GM18520 (cell line): ENCODE results near the gene CBX3.
"Not testable (repeated sequence)": the region's sequence is repeated elsewhere in the genome, so short reads cannot be mapped to it uniquely, and the experiment has no call there.

Source experiments
- ATAC-seq: cut with Tn5 transposase; IDR thresholded peaks from one replicate; pipeline ENCODE4 v1.9.1; 2021; ENCODE audit not compliant: unreplicated experiment

Gene CBX3

DNA sequence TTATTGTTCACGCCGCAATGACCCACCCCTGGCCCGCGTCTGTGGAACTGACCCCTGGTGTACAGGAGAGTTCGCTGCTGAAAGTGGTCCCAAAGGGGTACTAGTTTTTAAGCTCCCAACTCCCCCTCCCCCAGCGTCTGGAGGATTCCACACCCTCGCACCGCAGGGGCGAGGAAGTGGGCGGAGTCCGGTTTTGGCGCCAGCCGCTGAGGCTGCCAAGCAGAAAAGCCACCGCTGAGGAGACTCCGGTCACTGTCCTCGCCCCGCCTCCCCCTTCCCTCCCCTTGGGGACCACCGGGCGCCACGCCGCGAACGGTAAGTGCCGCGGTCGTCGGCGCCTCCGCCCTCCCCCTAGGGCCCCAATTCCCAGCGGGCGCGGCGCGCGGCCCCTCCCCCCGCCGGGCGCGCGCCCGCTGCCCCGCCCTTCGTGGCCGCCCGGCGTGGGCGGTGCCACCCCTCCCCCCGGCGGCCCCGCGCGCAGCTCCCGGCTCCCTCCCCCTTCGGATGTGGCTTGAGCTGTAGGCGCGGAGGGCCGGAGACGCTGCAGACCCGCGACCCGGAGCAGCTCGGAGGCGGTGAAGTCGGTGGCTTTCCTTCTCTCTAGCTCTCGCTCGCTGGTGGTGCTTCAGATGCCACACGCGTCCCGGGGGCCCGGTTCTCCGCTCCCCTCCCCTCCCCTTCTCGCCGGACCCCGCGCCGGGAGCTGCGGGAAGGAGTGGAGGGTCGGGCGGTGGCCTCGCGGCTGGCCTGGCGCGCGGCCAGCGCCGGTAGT lies at the start of gene CBX3:
Gene CBX3, plus strand, starts transcription at position 499 of the 772 bp plus-strand sequence. CDS start 1,254 bp downstream, outside the sequence.
- ATAC-seq: peak; percentile 29

DNA sequence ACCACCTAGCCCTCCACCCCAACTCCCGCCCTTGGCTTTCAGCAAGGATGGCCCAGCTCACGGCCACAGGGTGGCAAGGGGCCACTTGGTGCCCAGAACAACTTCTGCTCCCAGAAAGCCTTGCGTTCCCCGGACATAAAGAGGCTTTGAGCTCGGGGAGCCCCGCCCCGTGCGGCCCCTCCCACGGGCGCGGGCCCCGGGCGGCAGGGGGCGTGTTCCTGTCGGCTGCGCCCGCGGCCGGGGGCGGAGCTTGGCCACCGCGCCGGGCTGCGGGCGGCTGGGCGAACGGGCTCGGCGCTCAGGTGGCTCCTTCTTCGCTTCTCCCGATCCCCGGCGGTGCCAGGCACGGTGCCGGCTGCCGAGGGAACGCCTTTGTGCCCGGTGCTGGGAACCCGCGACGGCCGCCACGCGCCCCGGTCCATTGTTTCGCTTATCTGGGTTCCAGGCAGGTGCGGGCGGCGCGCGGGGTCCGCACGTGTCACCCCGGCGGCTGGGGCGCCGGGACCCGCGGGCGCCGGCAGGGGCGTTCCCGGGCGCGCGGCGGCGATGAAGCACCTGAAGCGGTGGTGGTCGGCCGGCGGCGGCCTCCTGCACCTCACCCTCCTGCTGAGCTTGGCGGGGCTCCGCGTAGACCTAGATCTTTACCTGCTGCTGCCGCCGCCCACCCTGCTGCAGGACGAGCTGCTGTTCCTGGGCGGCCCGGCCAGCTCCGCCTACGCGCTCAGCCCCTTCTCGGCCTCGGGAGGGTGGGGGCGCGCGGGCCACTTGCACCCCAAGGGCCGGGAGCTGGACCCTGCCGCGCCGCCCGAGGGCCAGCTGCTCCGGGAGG lies 49.4 kb upstream of the CBX3 start, which contains the start of gene NFE2L3:
Gene NFE2L3, plus strand, starts transcription at position 246 of the 829 bp plus-strand sequence. Its CDS starts 301 bp downstream, at position 547.
- peak; percentile 56 for ATAC-seq

DNA sequence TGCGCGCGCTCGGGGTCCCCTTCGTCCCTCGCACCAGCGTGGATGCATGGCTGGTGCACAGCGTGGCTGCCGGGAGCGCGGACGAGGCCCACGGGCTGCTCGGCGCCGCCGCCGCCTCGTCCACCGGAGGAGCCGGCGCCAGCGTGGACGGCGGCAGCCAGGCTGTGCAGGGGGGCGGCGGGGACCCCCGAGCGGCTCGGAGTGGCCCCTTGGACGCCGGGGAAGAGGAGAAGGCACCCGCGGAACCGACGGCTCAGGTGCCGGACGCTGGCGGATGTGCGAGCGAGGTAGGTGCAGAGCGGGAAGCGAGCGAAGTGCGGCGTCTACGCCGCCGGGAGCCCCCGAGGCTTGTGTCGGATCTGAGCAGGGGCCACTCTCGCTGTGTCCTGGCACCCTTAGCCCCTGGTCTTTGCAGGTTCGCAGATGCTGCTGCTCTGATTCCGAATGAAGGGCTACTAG lies 48.7 kb upstream of the CBX3 start:
- ATAC-seq: peak; percentile 3

DNA sequence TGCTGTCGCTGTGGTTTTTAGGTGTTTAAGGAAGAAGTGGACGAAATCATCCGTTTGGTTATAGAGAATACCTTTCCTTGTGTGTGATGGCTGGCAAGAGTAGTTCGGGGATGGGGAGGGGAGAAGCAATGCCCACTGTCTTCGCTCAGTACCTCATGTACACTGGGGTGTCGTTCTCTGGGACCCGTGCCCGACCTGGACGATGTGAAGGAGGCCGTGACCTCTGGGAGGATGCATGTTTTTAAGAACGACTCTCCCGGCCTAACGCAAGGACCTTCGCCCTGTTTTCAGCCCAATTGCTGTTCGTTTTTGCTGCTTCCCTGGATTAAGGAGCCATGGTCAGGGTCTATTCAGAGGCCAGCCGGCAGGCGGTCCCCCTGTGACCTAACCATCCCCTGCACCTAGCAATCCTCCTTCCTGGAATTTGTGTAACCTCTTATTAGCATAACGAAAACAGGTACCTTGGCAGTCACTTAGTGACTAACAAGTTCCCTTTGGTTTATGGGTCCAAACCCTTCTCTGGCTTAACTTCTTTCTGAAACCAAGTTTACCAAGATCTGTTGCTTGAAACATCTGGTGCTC lies 48.2 kb upstream of the CBX3 start:
- no peak for ATAC-seq

DNA sequence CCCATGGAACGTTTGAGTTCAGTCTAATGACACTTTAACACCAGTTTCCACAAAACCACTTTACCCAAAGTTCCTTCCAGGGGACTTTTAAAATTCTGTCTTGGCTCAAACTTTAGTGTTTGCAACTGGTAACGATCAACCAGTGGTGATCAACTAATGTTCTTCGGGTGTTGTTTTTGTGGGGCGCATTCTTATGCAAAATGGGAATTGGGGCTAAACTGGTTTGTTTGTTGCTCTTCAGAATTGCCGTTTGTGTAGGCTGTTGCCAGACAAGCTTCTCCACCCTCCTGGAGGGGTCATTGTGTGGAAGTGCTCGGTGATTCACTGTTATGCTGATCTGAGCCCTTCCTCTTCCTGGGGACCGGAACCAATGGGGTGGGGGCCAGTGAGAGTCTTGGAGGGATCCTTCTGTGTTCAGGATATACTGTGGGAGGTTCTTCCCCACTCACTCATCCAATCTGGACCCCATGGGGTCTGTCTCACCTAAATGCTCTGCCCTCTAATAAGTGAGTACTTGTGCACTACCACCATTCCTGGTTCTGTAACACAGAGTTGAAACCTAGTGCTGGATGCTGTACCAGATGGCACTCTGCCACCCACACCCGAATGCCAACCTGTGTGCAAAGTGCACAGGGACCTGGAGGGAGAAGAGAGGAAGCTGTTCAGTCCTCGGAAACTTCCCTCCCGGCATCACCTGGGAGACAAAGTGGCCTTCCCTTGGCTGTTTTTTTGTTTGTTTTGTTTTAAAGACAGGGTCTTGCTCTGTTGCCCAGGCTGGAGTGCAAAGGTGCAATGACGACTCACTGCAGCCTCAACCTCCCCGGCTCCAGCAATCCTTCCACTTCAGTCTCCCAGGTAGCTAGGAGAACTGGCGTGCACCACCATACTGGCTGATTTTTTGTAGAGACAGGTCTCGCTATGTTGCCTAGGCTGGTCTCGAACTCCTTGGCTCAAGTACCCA lies 47.4 kb upstream of the CBX3 start:
- ATAC-seq: no peak

DNA sequence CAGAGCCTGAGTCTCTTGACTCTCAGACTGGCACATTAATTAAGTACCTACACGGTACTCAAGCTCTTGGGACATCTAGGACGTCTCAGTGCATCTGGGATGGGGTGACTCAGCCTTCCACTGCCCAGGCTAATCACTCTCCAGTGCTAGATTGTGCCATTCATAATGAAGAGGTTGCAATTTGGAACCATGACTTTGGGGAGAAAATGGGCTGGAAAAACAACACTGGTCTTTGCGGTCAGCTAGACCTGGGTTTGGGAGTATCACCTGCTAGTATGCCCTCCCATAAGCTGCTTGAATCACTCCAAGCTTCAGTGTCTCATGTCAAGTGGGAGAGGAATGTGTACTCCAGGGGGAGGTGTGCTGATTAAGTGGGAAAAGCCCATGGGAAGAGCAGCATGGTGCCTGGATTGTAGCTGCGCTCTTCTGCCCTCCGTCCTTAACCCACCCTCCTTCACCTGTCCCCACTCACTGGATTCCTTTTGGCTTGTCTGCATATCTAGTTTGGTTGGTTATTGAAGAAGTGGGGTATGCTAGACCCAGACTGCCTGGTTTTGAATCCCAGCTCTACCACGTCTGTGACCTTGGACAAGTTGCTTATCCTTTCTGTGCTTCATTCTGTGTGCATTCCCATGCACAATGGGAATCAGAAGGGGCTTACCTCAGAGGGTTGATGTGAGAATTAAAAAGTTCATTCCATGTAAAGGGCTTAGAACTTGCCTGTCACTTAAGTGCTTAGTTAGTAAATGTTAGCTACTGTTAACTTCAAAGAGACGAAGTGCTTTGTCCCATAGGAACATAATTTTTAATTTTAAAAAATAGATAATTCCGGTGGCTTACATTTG lies 45.8 kb upstream of the CBX3 start:
- no peak for ATAC-seq

DNA sequence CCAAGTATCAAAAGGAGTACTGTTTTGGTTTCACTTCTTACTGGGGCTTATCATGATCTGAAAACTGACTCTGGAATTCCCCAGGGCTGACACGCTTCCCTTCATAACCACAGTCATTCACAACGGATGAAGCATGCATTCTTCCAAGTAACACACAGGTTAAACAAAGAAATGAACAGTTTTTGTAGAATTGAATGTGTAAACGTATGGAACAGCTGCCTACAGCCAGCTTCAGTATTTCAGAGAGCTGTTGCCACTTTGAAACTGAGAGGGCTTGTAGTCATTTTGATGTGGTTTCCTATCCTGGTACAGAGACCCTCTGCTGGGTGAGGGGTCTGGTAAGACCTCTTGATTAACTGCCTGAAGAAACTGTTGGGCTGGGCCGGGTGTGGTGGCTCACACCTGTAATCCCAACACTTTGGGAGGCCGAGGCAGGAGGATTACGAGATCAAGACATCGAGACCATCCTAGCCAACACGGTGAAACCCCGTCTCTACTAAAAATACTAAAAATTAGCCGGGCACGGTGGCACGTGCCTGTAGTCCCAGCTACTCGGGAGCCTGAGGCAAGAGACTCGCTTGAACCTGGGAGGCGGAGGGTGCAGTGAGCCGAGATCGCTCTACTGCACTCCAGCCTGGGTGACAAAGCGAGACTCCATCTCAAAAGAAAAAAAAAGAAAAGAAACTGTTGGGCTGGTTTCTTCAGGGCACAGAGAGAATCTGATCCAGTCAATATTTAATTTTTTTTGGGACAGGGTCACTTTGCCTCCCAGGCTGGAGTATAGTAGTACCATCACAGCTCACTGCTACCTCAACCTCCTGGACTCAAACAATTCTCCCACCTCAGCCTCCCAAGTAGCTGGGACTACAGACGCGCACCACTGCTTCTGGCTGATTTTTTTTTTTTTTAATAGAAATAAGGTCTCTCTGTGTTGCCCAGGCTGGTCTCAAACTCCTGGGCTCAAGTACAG lies 44.8 kb upstream of the CBX3 start:
- peak; percentile 24 for ATAC-seq

DNA sequence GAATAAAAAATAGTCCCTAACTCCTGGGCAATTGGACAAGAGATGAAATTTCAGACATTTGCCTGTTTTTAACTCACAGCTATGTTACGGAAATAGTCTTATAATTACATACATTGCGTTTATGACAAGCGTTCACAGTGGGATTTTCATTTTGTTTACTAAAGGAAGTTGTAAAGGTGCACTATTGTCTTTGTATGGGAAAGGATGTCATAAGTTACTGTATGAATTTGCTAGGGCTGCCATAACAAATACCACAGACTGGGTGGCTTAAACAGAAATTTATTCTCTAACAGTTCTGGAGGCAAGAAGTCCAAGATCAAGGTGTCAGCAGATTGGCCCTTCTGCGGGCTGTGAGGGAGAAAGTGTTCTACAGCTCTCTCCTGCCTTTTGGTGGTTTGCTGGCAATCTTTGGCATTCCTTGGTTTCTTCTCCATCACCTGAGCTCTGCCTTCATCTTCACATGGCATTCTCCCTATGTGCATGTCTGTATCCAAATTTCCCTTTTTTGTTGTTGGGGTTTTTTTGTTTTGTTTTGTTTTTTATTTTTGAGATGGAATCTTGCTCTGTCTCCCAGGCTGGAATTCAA lies 43.9 kb upstream of the CBX3 start:
- ATAC-seq: no peak

DNA sequence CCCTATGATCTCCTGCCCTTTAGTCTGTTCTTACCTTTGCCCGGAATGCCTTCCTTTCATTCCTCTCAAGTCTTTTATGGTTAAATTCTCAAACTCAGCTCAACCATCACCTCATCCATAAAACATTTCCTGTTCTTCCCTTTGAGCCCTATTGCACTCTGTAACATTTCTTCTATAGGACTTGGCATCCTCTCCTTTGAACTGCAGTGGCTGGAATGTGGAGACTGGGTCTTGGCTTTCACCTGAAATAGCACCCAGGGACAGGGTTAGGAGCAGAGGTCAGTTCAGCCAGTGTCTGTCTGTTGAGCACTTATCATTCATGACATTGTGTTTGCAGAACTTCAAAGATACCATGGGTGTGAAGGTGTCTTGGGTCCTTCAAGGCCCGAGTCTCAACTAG lies 42.3 kb upstream of the CBX3 start:
- no peak for ATAC-seq

DNA sequence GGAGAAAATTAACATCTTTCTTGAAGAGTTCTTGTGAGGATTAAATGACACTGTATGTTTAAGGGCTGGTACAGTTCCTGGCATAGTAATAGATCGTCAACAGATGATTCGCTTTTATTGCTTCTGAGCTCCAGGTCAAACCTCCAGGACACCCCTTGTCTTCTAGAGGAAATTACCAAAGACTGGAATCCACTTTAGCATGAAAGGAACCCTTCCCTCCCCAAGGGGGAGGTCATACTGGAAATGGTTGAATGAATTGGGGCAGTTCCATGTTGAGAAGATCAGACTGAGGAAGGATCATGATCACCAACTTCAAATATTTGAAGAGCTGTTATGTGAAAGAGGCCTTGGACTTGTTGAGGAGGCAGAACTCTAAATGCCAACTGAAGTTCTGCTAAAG lies 40.6 kb upstream of the CBX3 start:
- no peak for ATAC-seq

DNA sequence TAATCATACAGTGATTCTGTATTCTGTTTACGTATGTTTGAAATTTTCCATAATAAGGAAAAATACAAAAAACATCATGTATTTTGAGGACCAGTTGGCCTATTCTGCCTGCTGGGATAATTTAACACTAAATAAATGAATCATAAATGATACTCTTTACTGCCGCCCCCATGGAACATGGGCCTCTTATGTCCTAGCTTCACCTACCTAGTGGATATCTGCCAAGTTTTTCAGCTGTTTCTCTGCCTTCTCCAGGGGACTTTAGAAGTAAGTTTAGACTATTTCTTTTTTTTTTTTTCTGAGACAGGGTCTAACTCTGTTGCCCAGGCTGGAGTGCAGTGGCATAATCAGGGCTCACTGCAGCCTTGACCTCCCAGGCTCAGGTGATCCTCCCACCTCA lies 39.1 kb upstream of the CBX3 start:
- no peak for ATAC-seq

DNA sequence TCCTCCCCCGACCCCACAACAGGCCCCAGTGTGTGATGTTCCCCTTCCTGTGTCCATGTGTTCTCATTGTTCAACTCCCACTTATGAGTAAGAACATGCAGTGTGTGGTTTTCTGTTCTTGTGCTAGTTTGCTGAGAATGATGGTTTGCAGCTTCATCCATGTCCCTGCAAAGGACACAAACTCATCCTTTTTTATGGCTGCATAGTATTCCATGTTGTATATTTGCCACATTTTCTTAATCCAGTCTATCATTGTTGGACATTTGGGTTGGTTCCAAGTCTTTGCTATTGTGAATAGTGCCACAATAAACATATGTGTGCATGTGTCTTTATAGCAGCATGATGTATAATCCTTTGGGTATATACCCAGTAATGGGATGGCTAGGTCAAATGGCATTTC lies 37.7 kb upstream of the CBX3 start:
- ATAC-seq: not testable (repeated sequence)

DNA sequence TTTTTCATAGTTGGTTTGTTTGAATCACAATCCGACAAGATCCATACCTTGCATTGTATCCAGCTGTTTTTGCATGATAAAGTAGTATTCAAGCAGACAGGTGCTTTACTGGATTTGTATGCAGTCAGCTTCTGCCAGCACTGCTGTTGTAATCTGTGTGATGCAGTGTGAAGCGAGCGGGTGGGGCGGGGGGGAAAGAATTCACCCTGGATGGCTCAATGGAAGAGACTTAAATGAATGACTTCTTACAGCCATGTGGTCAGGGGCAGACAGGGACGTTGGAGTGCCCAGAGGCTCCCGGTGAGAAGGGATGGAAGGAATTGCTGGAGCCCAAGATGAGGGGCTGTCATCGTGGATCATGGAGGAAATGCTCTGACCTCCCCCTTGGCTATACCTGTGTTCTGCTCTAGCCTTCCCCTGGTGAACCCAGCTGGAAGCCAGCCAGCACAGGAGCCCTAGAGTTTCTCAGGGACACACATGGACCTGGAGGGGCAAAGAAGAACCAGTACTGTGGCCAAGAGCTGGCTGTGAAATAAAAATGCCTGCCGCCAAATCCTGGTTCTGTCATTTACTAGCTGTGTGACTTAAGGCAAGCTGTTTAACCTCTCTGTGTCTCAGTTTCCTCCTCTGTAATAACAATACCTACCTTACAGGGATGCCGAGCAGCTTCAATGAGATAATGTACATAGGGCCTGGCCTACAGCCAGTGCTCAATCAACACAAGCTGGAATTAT lies 35.4 kb upstream of the CBX3 start:
- ATAC-seq: no peak

DNA sequence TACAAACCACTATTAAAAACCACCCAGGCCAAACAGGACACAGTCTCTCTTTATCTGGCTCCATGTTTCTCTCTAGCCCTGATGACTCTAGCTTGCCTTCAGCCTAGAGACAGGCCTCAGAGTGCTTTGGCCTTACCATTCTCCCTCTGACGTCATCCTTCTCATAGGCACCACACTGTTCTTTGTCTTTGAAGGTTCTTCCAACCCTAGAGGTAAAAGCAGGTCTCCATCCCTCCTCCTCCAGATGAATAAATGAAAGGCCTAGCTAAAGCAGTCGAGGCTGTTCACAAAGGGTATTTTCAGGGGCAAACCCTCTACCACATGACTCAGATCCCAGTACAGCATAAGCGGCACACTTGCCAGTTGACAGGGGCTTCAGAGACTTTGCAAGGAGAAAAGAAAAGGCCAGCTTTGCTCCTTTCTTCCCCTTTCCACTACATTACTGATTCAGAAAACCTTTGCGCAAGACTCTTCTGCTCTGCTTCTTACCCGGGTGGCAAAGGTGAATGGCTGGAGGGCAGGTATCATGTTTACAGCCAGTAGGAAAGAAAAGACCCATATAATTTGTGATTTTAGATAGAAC lies 34.8 kb upstream of the CBX3 start:
- no peak for ATAC-seq

DNA sequence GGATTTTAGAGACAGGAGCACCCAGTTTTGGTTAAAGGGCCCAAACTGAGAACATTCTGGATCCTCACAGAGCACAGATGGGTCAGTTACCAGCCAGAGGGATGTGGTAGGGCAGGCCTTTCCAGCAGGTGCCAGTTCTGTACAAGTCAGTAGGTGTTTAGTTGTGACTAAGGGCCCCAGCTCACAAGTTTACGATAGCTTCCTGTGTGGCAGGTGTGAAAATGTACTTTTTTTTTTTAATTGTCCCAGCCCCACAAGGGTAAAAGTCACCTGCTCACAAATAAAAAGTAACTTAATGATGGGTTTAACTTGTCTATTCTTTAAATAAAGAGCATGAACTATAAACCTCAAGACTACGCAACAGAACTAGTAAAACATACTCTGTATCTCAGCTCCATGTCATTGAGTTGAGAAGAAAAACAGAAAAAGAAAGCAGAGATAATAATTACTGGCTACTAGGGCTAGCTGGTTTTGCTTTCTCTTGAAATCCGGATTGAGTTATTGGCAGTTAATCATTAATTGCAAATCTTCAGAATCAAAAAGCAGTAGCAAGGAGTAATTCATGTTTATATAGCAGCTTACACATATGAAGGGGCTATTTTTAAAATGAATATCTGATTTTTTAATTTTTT lies 34.1 kb upstream of the CBX3 start:
- peak; percentile 65 for ATAC-seq

DNA sequence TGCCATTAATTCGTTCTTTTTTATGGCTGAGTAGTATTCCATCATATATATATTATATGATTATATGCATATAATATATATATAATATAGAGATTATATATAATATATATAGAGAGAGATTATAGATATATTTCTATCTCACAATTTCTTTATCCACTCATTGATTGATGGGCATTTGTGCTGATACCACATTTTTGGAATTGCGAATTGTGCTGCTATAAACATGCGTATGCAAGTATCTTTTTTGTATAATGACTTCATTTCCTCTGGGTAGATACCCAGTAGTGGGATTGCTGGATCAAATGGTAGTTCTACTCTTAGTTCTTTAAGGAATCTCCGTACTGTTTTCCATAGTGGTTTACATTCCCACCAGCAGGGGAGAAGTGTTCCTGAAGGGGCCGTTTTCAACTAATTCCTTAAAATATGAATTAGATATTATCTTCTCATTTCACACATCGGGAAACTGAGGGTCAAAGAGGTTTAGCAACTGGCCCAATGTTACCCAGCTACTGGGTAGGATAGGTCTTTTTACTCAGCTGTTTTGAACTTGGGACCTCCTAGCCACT lies 33.0 kb upstream of the CBX3 start:
- ATAC-seq: no peak
